Measurements from ENCODE around the gene TOP1. TPM values are rescaled to one million over a fixed set of nuclear protein-coding genes. Genes with fewer than 3 reads are reported as not detected.

The TOP1 gene
- total RNA-seq, 2 experiments from 2014 or later = 72.6 to 75.2 TPM

- POLR2A ChIA-PET = interaction anchor here (0.6 to 17.2 kb wide), 5 partner anchors 8 to 170 kb away, joined by 3 to 505 read pairs (median 4); partner anchors contain the start of genes PLCG1 and ZHX3
- H3K36me3 Mint-ChIP-seq = peaks cover 33% of the 10 kb centered on the region
- no peaks in the 10 kb centered on the region for H3K27me3 Mint-ChIP-seq
- H3K27ac Mint-ChIP-seq = peak overlapping the region; percentile 91
- ATAC-seq (ENCODE audit: low read depth) (no peak), DNase-seq (no peak)
- H3K9me3 Mint-ChIP-seq = no peaks in the 10 kb centered on the region
- peaks cover 93% of the 10 kb centered on the region for H3K4me1 Mint-ChIP-seq
- peak overlapping the region; percentile 85 for H3K4me3 Mint-ChIP-seq
Observed at GRCh38 chr20:41147767-41148191, 119.2 kb downstream of the TOP1 start.

- H3K27me3 Mint-ChIP-seq = no peaks in the 10 kb centered on the region
- H3K4me1 Mint-ChIP-seq = peaks cover 89% of the 10 kb centered on the region
- ATAC-seq (ENCODE audit: low read depth) (no peak), DNase-seq (no peak)
- POLR2A ChIA-PET = interaction anchor here (15.7 to 17.2 kb wide), 2 partner anchors 7 kb away, joined by 505 read pairs; partner anchors contain the start of gene PLCG1
- peak overlapping the region; percentile 14 for H3K4me3 Mint-ChIP-seq
- peak overlapping the region; percentile 70 for H3K27ac Mint-ChIP-seq
- H3K36me3 Mint-ChIP-seq = peaks cover 31% of the 10 kb centered on the region
- H3K9me3 Mint-ChIP-seq = no peaks in the 10 kb centered on the region
Observed at GRCh38 chr20:41148942-41149341, 120.3 kb downstream of the TOP1 start.

- H3K36me3 Mint-ChIP-seq = peaks cover 30% of the 10 kb centered on the region
- peak overlapping the region; percentile 79 for H3K4me3 Mint-ChIP-seq
- H3K27me3 Mint-ChIP-seq = no peaks in the 10 kb centered on the region
- H3K4me1 Mint-ChIP-seq = peaks cover 89% of the 10 kb centered on the region
- ATAC-seq (ENCODE audit: low read depth) (peak; percentile 54), DNase-seq (no peak)
- POLR2A ChIA-PET = interaction anchor here (15.7 to 17.2 kb wide), 2 partner anchors 6 to 9 kb away, joined by 505 read pairs; partner anchors contain the start of gene PLCG1
- H3K9me3 Mint-ChIP-seq = no peaks in the 10 kb centered on the region
- peak overlapping the region; percentile 97 for H3K27ac Mint-ChIP-seq
Observed at GRCh38 chr20:41150664-41151063, 122.0 kb downstream of the TOP1 start.

GRCh38 chr20:41151134-41151869 is 122.7 kb downstream of the TOP1 start:
- POLR2A ChIA-PET = interaction anchor here (0.6 to 15.7 kb wide), 2 partner anchors 9 to 28 kb away, joined by 3 to 505 read pairs; partner anchors contain the start of gene PLCG1
- no peaks in the 10 kb centered on the region for H3K9me3 Mint-ChIP-seq
- peak overlapping the region; percentile 97 for H3K27ac Mint-ChIP-seq
- H3K27me3 Mint-ChIP-seq = no peaks in the 10 kb centered on the region
- peaks cover 29% of the 10 kb centered on the region for H3K36me3 Mint-ChIP-seq
- peak overlapping the region; percentile 79 for H3K4me3 Mint-ChIP-seq
- DNase-seq (no peak), ATAC-seq (ENCODE audit: low read depth) (no peak)
- H3K4me1 Mint-ChIP-seq = peaks cover 90% of the 10 kb centered on the region

- Mint-ChIP-seq H3K9me3 (no peaks in the 10 kb centered on the region), H3K4me1 (peaks cover 90% of the 10 kb centered on the region), H3K27me3 (no peaks in the 10 kb centered on the region), H3K36me3 (peaks cover 25% of the 10 kb centered on the region), H3K27ac (peak overlapping the region; percentile 91), H3K4me3 (peak overlapping the region; percentile 56)
- DNase-seq = no peak
- POLR2A ChIA-PET = interaction anchor here (0.6 to 15.7 kb wide), 3 partner anchors 10 to 186 kb away, joined by 3 to 505 read pairs (median 3); partner anchors contain the start of gene PLCG1
- ATAC-seq (ENCODE audit: low read depth) = no peak
Observed at GRCh38 chr20:41152108-41152757, 123.6 kb downstream of the TOP1 start.

GRCh38 chr20:41154436-41155176 is 126.0 kb downstream of the TOP1 start:
- peaks cover 31% of the 10 kb centered on the region for H3K36me3 Mint-ChIP-seq
- DNase-seq (no peak), ATAC-seq (ENCODE audit: low read depth) (no peak)
- peak overlapping the region; percentile 91 for H3K4me3 Mint-ChIP-seq
- H3K9me3 Mint-ChIP-seq = no peaks in the 10 kb centered on the region
- H3K27me3 Mint-ChIP-seq = no peaks in the 10 kb centered on the region
- POLR2A ChIA-PET = interaction anchor here (1.1 to 15.7 kb wide), 3 partner anchors 8 to 12 kb away, joined by 3 to 505 read pairs (median 4); partner anchors contain the start of gene PLCG1
- peaks cover 90% of the 10 kb centered on the region for H3K4me1 Mint-ChIP-seq
- peak overlapping the region; percentile 99 for H3K27ac Mint-ChIP-seq

GRCh38 chr20:41155261-41155660 is 126.6 kb downstream of the TOP1 start:
- peak overlapping the region; percentile 91 for H3K4me3 Mint-ChIP-seq
- POLR2A ChIA-PET = interaction anchor here (1.1 to 15.7 kb wide), 3 partner anchors 7 to 13 kb away, joined by 3 to 505 read pairs (median 4); partner anchors contain the start of gene PLCG1
- DNase-seq (no peak), ATAC-seq (ENCODE audit: low read depth) (no peak)
- H3K27ac Mint-ChIP-seq = peak overlapping the region; percentile 99
- no peaks in the 10 kb centered on the region for H3K27me3 Mint-ChIP-seq
- H3K4me1 Mint-ChIP-seq = peaks cover 92% of the 10 kb centered on the region
- H3K36me3 Mint-ChIP-seq = peaks cover 37% of the 10 kb centered on the region
- H3K9me3 Mint-ChIP-seq = no peaks in the 10 kb centered on the region

GRCh38 chr20:41158082-41158625 is 129.5 kb downstream of the TOP1 start:
- DNase-seq (no peak), ATAC-seq (ENCODE audit: low read depth) (no peak)
- peaks cover 82% of the 10 kb centered on the region for H3K4me1 Mint-ChIP-seq
- H3K4me3 Mint-ChIP-seq = peak overlapping the region; percentile 91
- peaks cover 45% of the 10 kb centered on the region for H3K36me3 Mint-ChIP-seq
- H3K27me3 Mint-ChIP-seq = no peaks in the 10 kb centered on the region
- POLR2A ChIA-PET = interaction anchor here (1.1 to 15.7 kb wide), 5 partner anchors 11 to 74 kb away, joined by 3 to 505 read pairs (median 11); partner anchors contain the start of gene PLCG1
- peak overlapping the region; percentile 99 for H3K27ac Mint-ChIP-seq
- no peaks in the 10 kb centered on the region for H3K9me3 Mint-ChIP-seq

- peak overlapping the region; percentile 91 for H3K4me3 Mint-ChIP-seq
- POLR2A ChIA-PET = interaction anchor here (0.6 to 15.7 kb wide), 5 partner anchors 9 to 178 kb away, joined by 3 to 505 read pairs (median 5); partner anchors contain the start of gene PLCG1
- H3K27me3 Mint-ChIP-seq = no peaks in the 10 kb centered on the region
- H3K9me3 Mint-ChIP-seq = no peaks in the 10 kb centered on the region
- H3K4me1 Mint-ChIP-seq = peaks cover 80% of the 10 kb centered on the region
- no peak for DNase-seq
- H3K27ac Mint-ChIP-seq = peak overlapping the region; percentile 99
- H3K36me3 Mint-ChIP-seq = peaks cover 50% of the 10 kb centered on the region
- ATAC-seq (ENCODE audit: low read depth) = no peak
Observed at GRCh38 chr20:41159547-41159946, 130.9 kb downstream of the TOP1 start.

GRCh38 chr20:41160686-41161085 is 132.1 kb downstream of the TOP1 start:
- POLR2A ChIA-PET = interaction anchor here (1.3 to 15.7 kb wide), 3 partner anchors 12 to 19 kb away, joined by 3 to 505 read pairs (median 5); partner anchors contain the start of gene PLCG1
- peak overlapping the region; percentile 91 for H3K4me3 Mint-ChIP-seq
- H3K27me3 Mint-ChIP-seq = no peaks in the 10 kb centered on the region
- DNase-seq (no peak), ATAC-seq (ENCODE audit: low read depth) (no peak)
- H3K27ac Mint-ChIP-seq = peak overlapping the region; percentile 99
- peaks cover 75% of the 10 kb centered on the region for H3K4me1 Mint-ChIP-seq
- H3K9me3 Mint-ChIP-seq = no peaks in the 10 kb centered on the region
- H3K36me3 Mint-ChIP-seq = peaks cover 56% of the 10 kb centered on the region

- DNase-seq = no peak
- Mint-ChIP-seq H3K27me3 (no peaks in the 10 kb centered on the region), H3K4me3 (peak overlapping the region; percentile 62), H3K36me3 (peaks cover 64% of the 10 kb centered on the region), H3K4me1 (peaks cover 72% of the 10 kb centered on the region), H3K27ac (peak overlapping the region; percentile 76), H3K9me3 (no peaks in the 10 kb centered on the region)
- ATAC-seq (ENCODE audit: low read depth) = no peak
- POLR2A ChIA-PET = interaction anchor here (0.7 to 15.7 kb wide), 2 partner anchors 10 to 20 kb away, joined by 8 to 505 read pairs; partner anchors contain the start of gene PLCG1
Observed at GRCh38 chr20:41161886-41162285, 133.3 kb downstream of the TOP1 start.

- DNase-seq = no peak
- H3K27me3 Mint-ChIP-seq = no peaks in the 10 kb centered on the region
- peak overlapping the region; percentile 78 for H3K27ac Mint-ChIP-seq
- H3K4me1 Mint-ChIP-seq = peaks cover 73% of the 10 kb centered on the region
- no peaks in the 10 kb centered on the region for H3K9me3 Mint-ChIP-seq
- peaks cover 69% of the 10 kb centered on the region for H3K36me3 Mint-ChIP-seq
- ATAC-seq (ENCODE audit: low read depth) = no peak
- POLR2A ChIA-PET = interaction anchor here (0.7 to 15.7 kb wide), 3 partner anchors 8 to 20 kb away, joined by 4 to 505 read pairs (median 8); partner anchors contain the start of gene PLCG1
- H3K4me3 Mint-ChIP-seq = peak overlapping the region; percentile 62
Observed at GRCh38 chr20:41162396-41162795, 133.8 kb downstream of the TOP1 start.

Measured in activated naive CD8-positive, alpha-beta T cell treated with anti-CD3 and anti-CD28 coated beads, Interleukin-2, amount 10 ng/mL, durations not matched to agents 7 days and 5 days (primary cell).